Mesothelial cell of epicardium (in vitro differentiated cells): ENCODE data around the gene GRK4. TPM values are rescaled to one million over a fixed set of nuclear protein-coding genes. Genes with fewer than 3 reads are reported as not detected.
"Not testable (repeated sequence)": the region's sequence is repeated elsewhere in the genome, so short reads cannot be mapped to it uniquely, and the experiment has no call there.

Experiments
- DNase-seq, 2 experiments: peaks; one replicate each; pipeline ENCODE4 v3.0.0; 2021; ENCODE audit warnings: low spot score in 2 of 2; ENCODE audit not compliant: unreplicated experiment in 2 of 2
- H3K27ac Mint-ChIP-seq: 2 replicates; pipeline ENCODE4 v1.8.0; 2021; ENCODE audit warnings: mixed read lengths
- H3K27me3 Mint-ChIP-seq: 2 replicates; pipeline ENCODE4 v1.8.0; 2021; ENCODE audit warnings: low read depth, mixed read lengths
- H3K36me3 Mint-ChIP-seq: 2 replicates; pipeline ENCODE4 v1.8.0; 2021; ENCODE audit warnings: mixed read lengths
- H3K4me1 Mint-ChIP-seq: 2 replicates; pipeline ENCODE4 v1.8.0; 2021; ENCODE audit warnings: mixed read lengths
- H3K4me3 Mint-ChIP-seq: 2 replicates; pipeline ENCODE4 v1.8.0; 2021; ENCODE audit warnings: mild to moderate bottlenecking, moderate library complexity, mixed read lengths
- H3K9me3 Mint-ChIP-seq: 2 replicates; pipeline ENCODE4 v1.8.0; 2021; ENCODE audit warnings: mixed read lengths
- CTCF ChIP-seq: fragments of 200-600 bp; sonication (generic); IDR thresholded peaks from one replicate; pipeline ENCODE4 v1.5.0; 2021; ENCODE audit warnings: antibody characterized with exemption; ENCODE audit not compliant: unreplicated experiment
- total RNA-seq: library from RNA; stranded (reverse); gene quantifications from 3 replicates; pipeline ENCODE4 v1.2.1, GENCODE V29; 2021

The GRK4 gene
- total RNA-seq, 1 donor from 2014 or later = 18.4 TPM

- Mint-ChIP-seq H3K9me3 (no peaks in the 10 kb centered on the region), H3K27me3 (no peaks in the 10 kb centered on the region), H3K36me3 (no peaks in the 10 kb centered on the region), H3K4me3 (no peak overlapping the region), H3K27ac (no peak overlapping the region), H3K4me1 (peaks cover 7% of the 10 kb centered on the region)
- no peak for TF ChIP-seq CTCF
- DNase-seq = no peak
Observed at GRCh38 chr4:3043282-3044020, 80.1 kb downstream of the GRK4 start.

GRCh38 chr4:3044870-3045819 lies 81.8 kb downstream of the GRK4 start:
- Mint-ChIP-seq H3K4me3 (no peak overlapping the region), H3K9me3 (no peaks in the 10 kb centered on the region), H3K27ac (no peak overlapping the region), H3K4me1 (peaks cover 11% of the 10 kb centered on the region), H3K27me3 (peaks cover 5% of the 10 kb centered on the region), H3K36me3 (no peaks in the 10 kb centered on the region)
- DNase-seq = no peak
- no peak for TF ChIP-seq CTCF

- H3K27ac Mint-ChIP-seq = no peak overlapping the region
- no peak overlapping the region for H3K4me3 Mint-ChIP-seq
- DNase-seq = no peak
- H3K27me3 Mint-ChIP-seq = peaks cover 8% of the 10 kb centered on the region
- no peaks in the 10 kb centered on the region for H3K9me3 Mint-ChIP-seq
- H3K36me3 Mint-ChIP-seq = no peaks in the 10 kb centered on the region
- no peak for TF ChIP-seq CTCF
- peaks cover 14% of the 10 kb centered on the region for H3K4me1 Mint-ChIP-seq
Observed at GRCh38 chr4:3046162-3046561, 82.8 kb downstream of the GRK4 start.

GRCh38 chr4:3046623-3047022 lies 83.3 kb downstream of the GRK4 start:
- no peak for DNase-seq
- no peak overlapping the region for H3K4me3 Mint-ChIP-seq
- peaks cover 15% of the 10 kb centered on the region for H3K4me1 Mint-ChIP-seq
- no peak for TF ChIP-seq CTCF
- no peaks in the 10 kb centered on the region for H3K36me3 Mint-ChIP-seq
- peaks cover 9% of the 10 kb centered on the region for H3K27me3 Mint-ChIP-seq
- no peaks in the 10 kb centered on the region for H3K9me3 Mint-ChIP-seq
- H3K27ac Mint-ChIP-seq = no peak overlapping the region

- peak; percentile 40 for TF ChIP-seq CTCF
- H3K9me3 Mint-ChIP-seq = no peaks in the 10 kb centered on the region
- H3K4me1 Mint-ChIP-seq = peaks cover 15% of the 10 kb centered on the region
- H3K36me3 Mint-ChIP-seq = no peaks in the 10 kb centered on the region
- no peak overlapping the region for H3K4me3 Mint-ChIP-seq
- H3K27me3 Mint-ChIP-seq = peaks cover 12% of the 10 kb centered on the region
- DNase-seq = peak in 1 of 2 experiments; percentile 67
- no peak overlapping the region for H3K27ac Mint-ChIP-seq
Observed at GRCh38 chr4:3047464-3048286, 84.3 kb downstream of the GRK4 start.

GRCh38 chr4:3051141-3051897 lies 87.9 kb downstream of the GRK4 start:
- not testable (repeated sequence) for H3K27ac Mint-ChIP-seq, H3K4me1 Mint-ChIP-seq, H3K4me3 Mint-ChIP-seq, H3K36me3 Mint-ChIP-seq, DNase-seq
- Mint-ChIP-seq H3K27me3 (peaks cover 12% of the 10 kb centered on the region), H3K9me3 (peaks cover 19% of the 10 kb centered on the region)
